Liver (tissue), 9 donors: ENCODE data around the gene CCDC97. TPM values are rescaled to one million over a fixed set of nuclear protein-coding genes. Genes with fewer than 3 reads are reported as not detected.

Experiments used
- DNase-seq: peaks from one replicate; pipeline ENCODE4 v3.0.0-alpha.2; 2017; ENCODE audit warnings: low spot score
- H3K27ac ChIP-seq, 2 donors: one replicate each; pipeline ENCODE4 v1.7.0; 2013; ENCODE audit warnings: inconsistent platforms in 2 of 2, low read length in 2 of 2, control low read depth in 1 of 2, low read depth in 1 of 2, mild to moderate bottlenecking in 1 of 2
- H3K27me3 ChIP-seq, 4 donors: one replicate each; pipeline versions ENCODE4 v1.6.1 to v1.7.0; 2013; ENCODE audit warnings: low read length in 3 of 4, inconsistent platforms in 1 of 4, mild to moderate bottlenecking in 1 of 4, moderate library complexity in 1 of 4; ENCODE audit not compliant: control insufficient read depth in 4 of 4, insufficient read depth in 4 of 4
- H3K36me3 ChIP-seq, 4 donors: one replicate each; pipeline versions ENCODE4 v1.6.1 to v1.7.0; 2013; ENCODE audit warnings: low read length in 3 of 4, mild to moderate bottlenecking in 3 of 4, low read depth in 1 of 4, moderate library complexity in 1 of 4; ENCODE audit not compliant: control insufficient read depth in 4 of 4, insufficient read depth in 3 of 4
- H3K4me1 ChIP-seq, 4 donors: one replicate each; pipeline versions ENCODE4 v1.6.1 to v1.7.0; 2013; ENCODE audit warnings: low read length in 3 of 4, mild to moderate bottlenecking in 3 of 4, moderate library complexity in 1 of 4; ENCODE audit not compliant: control insufficient read depth in 4 of 4, insufficient read depth in 4 of 4
- H3K4me3 ChIP-seq, 3 donors: one replicate each; pipeline versions ENCODE4 v1.6.1 to v1.7.0; 2013; ENCODE audit warnings: low read length in 3 of 3, control low read depth in 1 of 3, low read depth in 1 of 3, mild to moderate bottlenecking in 1 of 3
- H3K9ac ChIP-seq, 2 donors: one replicate each; pipeline ENCODE4 v1.7.0; 2013; ENCODE audit warnings: low read length in 2 of 2, mild to moderate bottlenecking in 2 of 2, moderate library complexity in 2 of 2, control low read depth in 1 of 2, low read depth in 1 of 2
- H3K9me3 ChIP-seq, 4 donors: one replicate each; pipeline versions ENCODE4 v1.6.1 to v1.7.0; 2013; ENCODE audit warnings: low read length in 3 of 4; ENCODE audit not compliant: control insufficient read depth in 4 of 4
- ATF3 ChIP-seq: IDR thresholded peaks from 2 replicates; pipeline ENCODE4 v1.6.1; 2016; ENCODE audit warnings: antibody characterized with exemption
- EGR1 ChIP-seq, 2 donors: IDR thresholded peaks; 2 replicates each; pipeline ENCODE4 v1.6.1; 2016 to 2018; ENCODE audit warnings: antibody characterized with exemption in 2 of 2, low read depth in 2 of 2
- FOXA1 ChIP-seq: IDR thresholded peaks from 2 replicates; pipeline ENCODE4 v1.6.1; 2016; ENCODE audit warnings: antibody characterized with exemption
- FOXA2 ChIP-seq: IDR thresholded peaks from 2 replicates; pipeline ENCODE4 v1.6.1; 2016; ENCODE audit warnings: antibody characterized with exemption
- GABPA ChIP-seq, 2 donors: IDR thresholded peaks in 1 of 2; conservative IDR thresholded peaks in 1 of 2; 2 replicates each; pipeline ENCODE4 v1.6.1; 2016; ENCODE audit warnings: antibody characterized with exemption in 2 of 2, mild to moderate bottlenecking in 1 of 2, moderate library complexity in 1 of 2
- HNF4A ChIP-seq, 2 donors: conservative IDR thresholded peaks; 2 replicates each; pipeline ENCODE4 v1.6.1; 2016; ENCODE audit warnings: antibody characterized with exemption in 2 of 2, mild to moderate bottlenecking in 2 of 2
- HNF4G ChIP-seq: IDR thresholded peaks from 2 replicates; pipeline ENCODE4 v1.6.1; 2016; ENCODE audit warnings: antibody characterized with exemption
- JUND ChIP-seq, 2 donors: IDR thresholded peaks; 2 replicates each; pipeline ENCODE4 v1.6.1; 2016; ENCODE audit warnings: antibody characterized with exemption in 2 of 2
- NR2F2 ChIP-seq: IDR thresholded peaks from 2 replicates; pipeline ENCODE4 v1.6.1; 2016; ENCODE audit warnings: antibody characterized with exemption
- RAD21 ChIP-seq, 2 donors: IDR thresholded peaks; 2 replicates each; pipeline ENCODE4 v1.6.1; 2016; ENCODE audit warnings: antibody characterized with exemption in 2 of 2, mild to moderate bottlenecking in 2 of 2
- RXRA ChIP-seq, 2 donors: IDR thresholded peaks; 2 replicates each; pipeline ENCODE4 v1.6.1; 2017 to 2018; ENCODE audit warnings: antibody characterized with exemption in 2 of 2, mild to moderate bottlenecking in 1 of 2
- SP1 ChIP-seq: IDR thresholded peaks from 2 replicates; pipeline ENCODE4 v1.6.1; 2018; ENCODE audit warnings: antibody characterized with exemption, mild to moderate bottlenecking
- TAF1 ChIP-seq: conservative IDR thresholded peaks from 2 replicates; pipeline ENCODE4 v1.6.1; 2016; ENCODE audit warnings: antibody characterized with exemption, mild to moderate bottlenecking
- YY1 ChIP-seq: IDR thresholded peaks from 2 replicates; pipeline ENCODE4 v1.6.1; 2016; ENCODE audit warnings: antibody characterized with exemption, mild to moderate bottlenecking
- ZBTB33 ChIP-seq: IDR thresholded peaks from 2 replicates; pipeline ENCODE4 v1.6.1; 2016; ENCODE audit warnings: antibody characterized with exemption
- WGBS: extraction: QIAGEN DNeasy Blood & Tissue Kit; methylation state at CpG from one replicate; pipeline ENCODE4 v1.1.7; 2013; 5-methylcytosine and 5-hydroxymethylcytosine counted together
- polyA plus RNA-seq, 2 donors: library from polyadenylated mRNA; stranded (reverse) in 1 of 2; unstranded in 1 of 2; fragments of 200-250 nt in 1 of 2; fragments of >200 nt in 1 of 2; fragmentation: Nextera tagmentation in 1 of 2; extraction: Ambion mirVana in 1 of 2; gene quantifications; one replicate each; pipeline versions ENCODE4 v1.2.1 to v1.2.3, GENCODE V29; 2013 to 2015
- total RNA-seq, 2 donors: library from RNA; depleted of rRNA; stranded (reverse); fragments of >200 nt; gene quantifications; one replicate each; pipeline ENCODE4 v1.2.3, GENCODE V29; 2014
- TF ChIP-seq, protein P1 (sequence below): fragments of 150-350 bp; IDR thresholded peaks from 2 replicates; pipeline ENCODE4 v1.5.1; 2017; ENCODE audit warnings: improper control_type of control experiment, low read depth, low read length; ENCODE audit not compliant: missing input control
- TF ChIP-seq, protein P2 (sequence below): IDR thresholded peaks from 2 replicates; pipeline ENCODE4 v1.6.1; 2016; ENCODE audit warnings: antibody characterized with exemption
- TF ChIP-seq, protein P3 (sequence below): IDR thresholded peaks from 2 replicates; pipeline ENCODE4 v1.6.1; 2016; ENCODE audit warnings: antibody characterized with exemption, mild to moderate bottlenecking
- donor health status: healthy.
- donor health status: healthy.
- donor health status: healthy.
- donor health status: healthy.
- donor health status: healthy.

CCDC97 gene
- total and polyA plus RNA-seq, 4 donors: 3.8 to 5.7 (median 5.3) TPM

DNA sequence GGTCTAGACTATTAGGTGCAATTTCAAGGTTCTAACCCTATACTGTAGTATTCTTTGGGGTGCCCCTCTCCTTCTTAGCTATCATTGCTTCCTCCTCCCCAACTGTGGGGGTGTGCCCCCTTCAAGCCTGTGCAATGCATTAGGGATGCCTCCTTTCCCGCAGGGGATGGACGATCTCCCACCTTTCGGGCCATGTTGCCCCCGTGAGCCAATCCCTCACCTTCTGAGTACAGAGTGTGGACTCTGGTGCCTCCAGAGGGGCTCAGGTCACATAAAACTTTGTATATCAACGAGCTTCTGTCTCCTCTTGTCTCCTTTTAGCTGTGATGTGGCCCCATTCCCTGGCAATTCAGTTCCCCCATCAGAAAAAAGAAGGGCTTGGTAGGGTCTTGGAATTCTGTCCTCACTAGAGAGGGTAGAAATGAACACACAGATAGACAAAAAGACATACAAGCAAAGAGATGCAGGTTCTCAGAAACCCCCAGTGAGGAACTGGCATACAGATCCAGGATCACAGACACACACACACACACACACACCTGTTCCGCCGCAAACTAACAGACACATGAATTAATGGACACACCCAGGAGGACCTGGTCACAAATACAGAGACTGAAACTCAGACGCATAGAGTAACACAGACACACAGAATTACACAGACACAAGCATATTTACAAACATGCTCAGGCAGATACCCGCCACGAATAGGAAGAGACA, 48.3 kb upstream of the CCDC97 start:
- Histone ChIP-seq H3K4me1 (peaks cover 4 to 22% (median 13%) of the 10 kb centered on the region in 4 donors), H3K9ac (peak overlapping the region in 1 of 2 donors; percentile 67), H3K36me3 (no peaks in the 10 kb centered on the region), H3K27ac (peak overlapping the region; percentile 92 to 96), H3K27me3 (no peaks in the 10 kb centered on the region), H3K4me3 (peak overlapping the region; percentile 30 to 64 (median 53)), H3K9me3 (no peaks in the 10 kb centered on the region)
- 57% methylated on average over 10 of the region's 10 CpGs for WGBS
- no peak for DNase-seq
- TF ChIP-seq HNF4A (conservative IDR thresholded peaks at IDR 0.05): no peak

GRCh38 chr19:41263042-41263849, 46.7 kb upstream of the CCDC97 start:
- H3K4me1 ChIP-seq: peaks cover 4 to 29% (median 14%) of the 10 kb centered on the region in 4 donors
- no peaks in the 10 kb centered on the region for H3K27me3 ChIP-seq
- H3K36me3 ChIP-seq: peaks cover 0 to 5% (median 4%) of the 10 kb centered on the region in 4 donors
- peak overlapping the region; percentile 92 to 96 for H3K27ac ChIP-seq
- H3K4me3 ChIP-seq: peak overlapping the region; percentile 53 to 82 (median 71)
- TF ChIP-seq FOXA1: no peak
- TF ChIP-seq RAD21 (IDR thresholded peaks at IDR 0.05): no peak
- no peak for TF ChIP-seq HNF4G
- TF ChIP-seq EGR1 (IDR thresholded peaks at IDR 0.05; ENCODE audit: low read depth in 2 of 2): no peak
- no peak for TF ChIP-seq NR2F2
- no peak for TF ChIP-seq YY1
- TF ChIP-seq GABPA (IDR thresholded peaks at IDR 0.05 in 1 of 2, conservative IDR thresholded peaks at IDR 0.05 in 1 of 2): no peak
- TF ChIP-seq FOXA2: no peak
- TF ChIP-seq ATF3: no peak
- no peak for TF ChIP-seq SP1
- TF ChIP-seq, protein P1, sequence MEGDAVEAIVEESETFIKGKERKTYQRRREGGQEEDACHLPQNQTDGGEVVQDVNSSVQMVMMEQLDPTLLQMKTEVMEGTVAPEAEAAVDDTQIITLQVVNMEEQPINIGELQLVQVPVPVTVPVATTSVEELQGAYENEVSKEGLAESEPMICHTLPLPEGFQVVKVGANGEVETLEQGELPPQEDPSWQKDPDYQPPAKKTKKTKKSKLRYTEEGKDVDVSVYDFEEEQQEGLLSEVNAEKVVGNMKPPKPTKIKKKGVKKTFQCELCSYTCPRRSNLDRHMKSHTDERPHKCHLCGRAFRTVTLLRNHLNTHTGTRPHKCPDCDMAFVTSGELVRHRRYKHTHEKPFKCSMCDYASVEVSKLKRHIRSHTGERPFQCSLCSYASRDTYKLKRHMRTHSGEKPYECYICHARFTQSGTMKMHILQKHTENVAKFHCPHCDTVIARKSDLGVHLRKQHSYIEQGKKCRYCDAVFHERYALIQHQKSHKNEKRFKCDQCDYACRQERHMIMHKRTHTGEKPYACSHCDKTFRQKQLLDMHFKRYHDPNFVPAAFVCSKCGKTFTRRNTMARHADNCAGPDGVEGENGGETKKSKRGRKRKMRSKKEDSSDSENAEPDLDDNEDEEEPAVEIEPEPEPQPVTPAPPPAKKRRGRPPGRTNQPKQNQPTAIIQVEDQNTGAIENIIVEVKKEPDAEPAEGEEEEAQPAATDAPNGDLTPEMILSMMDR: no peak
- TF ChIP-seq, protein P2, sequence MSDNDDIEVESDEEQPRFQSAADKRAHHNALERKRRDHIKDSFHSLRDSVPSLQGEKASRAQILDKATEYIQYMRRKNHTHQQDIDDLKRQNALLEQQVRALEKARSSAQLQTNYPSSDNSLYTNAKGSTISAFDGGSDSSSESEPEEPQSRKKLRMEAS: peak; percentile 12
- peak in 1 of 2 donors; percentile 65 for TF ChIP-seq RXRA (IDR thresholded peaks at IDR 0.05)
- peak; percentile 92 for TF ChIP-seq TAF1
- peak in 1 of 2 donors; percentile 41 for TF ChIP-seq HNF4A (conservative IDR thresholded peaks at IDR 0.05)
- TF ChIP-seq JUND (IDR thresholded peaks at IDR 0.05): peak; percentile 72 to 74
- TF ChIP-seq, protein P3, sequence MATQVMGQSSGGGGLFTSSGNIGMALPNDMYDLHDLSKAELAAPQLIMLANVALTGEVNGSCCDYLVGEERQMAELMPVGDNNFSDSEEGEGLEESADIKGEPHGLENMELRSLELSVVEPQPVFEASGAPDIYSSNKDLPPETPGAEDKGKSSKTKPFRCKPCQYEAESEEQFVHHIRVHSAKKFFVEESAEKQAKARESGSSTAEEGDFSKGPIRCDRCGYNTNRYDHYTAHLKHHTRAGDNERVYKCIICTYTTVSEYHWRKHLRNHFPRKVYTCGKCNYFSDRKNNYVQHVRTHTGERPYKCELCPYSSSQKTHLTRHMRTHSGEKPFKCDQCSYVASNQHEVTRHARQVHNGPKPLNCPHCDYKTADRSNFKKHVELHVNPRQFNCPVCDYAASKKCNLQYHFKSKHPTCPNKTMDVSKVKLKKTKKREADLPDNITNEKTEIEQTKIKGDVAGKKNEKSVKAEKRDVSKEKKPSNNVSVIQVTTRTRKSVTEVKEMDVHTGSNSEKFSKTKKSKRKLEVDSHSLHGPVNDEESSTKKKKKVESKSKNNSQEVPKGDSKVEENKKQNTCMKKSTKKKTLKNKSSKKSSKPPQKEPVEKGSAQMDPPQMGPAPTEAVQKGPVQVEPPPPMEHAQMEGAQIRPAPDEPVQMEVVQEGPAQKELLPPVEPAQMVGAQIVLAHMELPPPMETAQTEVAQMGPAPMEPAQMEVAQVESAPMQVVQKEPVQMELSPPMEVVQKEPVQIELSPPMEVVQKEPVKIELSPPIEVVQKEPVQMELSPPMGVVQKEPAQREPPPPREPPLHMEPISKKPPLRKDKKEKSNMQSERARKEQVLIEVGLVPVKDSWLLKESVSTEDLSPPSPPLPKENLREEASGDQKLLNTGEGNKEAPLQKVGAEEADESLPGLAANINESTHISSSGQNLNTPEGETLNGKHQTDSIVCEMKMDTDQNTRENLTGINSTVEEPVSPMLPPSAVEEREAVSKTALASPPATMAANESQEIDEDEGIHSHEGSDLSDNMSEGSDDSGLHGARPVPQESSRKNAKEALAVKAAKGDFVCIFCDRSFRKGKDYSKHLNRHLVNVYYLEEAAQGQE: peak; percentile 91
- TF ChIP-seq ZBTB33: no peak
- under 1% methylated on average over 46 of the region's 46 CpGs for WGBS
- H3K9ac ChIP-seq: peak overlapping the region; percentile 90 to 91
- DNase-seq: peak; percentile 69
- no peaks in the 10 kb centered on the region for H3K9me3 ChIP-seq
